Measurements from ENCODE around the gene TMBIM1.
A peak's percentile ranks its signal among the peaks of the same experiment; 100 is the strongest.

TMBIM1 gene

GRCh38 chr2:218286570-218287459 lies 5.5 kb downstream of the TMBIM1 start:
- Histone ChIP-seq H3K4me3 (ENCODE audit: low read depth in 1 of 2, low read length in 2 of 2) (peak overlapping the region; percentile 52 to 65), H3K9me3 (ENCODE audit: control insufficient read depth in 1 of 2, low read length in 2 of 2) (no peaks in the 10 kb centered on the region), H3K27ac (ENCODE audit: low read length) (peak overlapping the region; percentile 99), H3K4me1 (ENCODE audit: control insufficient read depth in 1 of 2, insufficient read depth in 2 of 2, low read length in 2 of 2) (peaks cover 61 to 82% of the 10 kb centered on the region in 2 donors), H3K36me3 (ENCODE audit: control insufficient read depth in 1 of 2, insufficient read depth in 2 of 2, low read length in 2 of 2) (peaks cover 0 to 13% of the 10 kb centered on the region in 2 donors), H3K27me3 (ENCODE audit: low read depth, low read length) (no peaks in the 10 kb centered on the region)

- peak overlapping the region; percentile 52 to 65 for H3K4me3 ChIP-seq (ENCODE audit: low read depth in 1 of 2, low read length in 2 of 2)
Measured at GRCh38 chr2:218285604-218286003, 6.7 kb downstream of the TMBIM1 start.

DNA sequence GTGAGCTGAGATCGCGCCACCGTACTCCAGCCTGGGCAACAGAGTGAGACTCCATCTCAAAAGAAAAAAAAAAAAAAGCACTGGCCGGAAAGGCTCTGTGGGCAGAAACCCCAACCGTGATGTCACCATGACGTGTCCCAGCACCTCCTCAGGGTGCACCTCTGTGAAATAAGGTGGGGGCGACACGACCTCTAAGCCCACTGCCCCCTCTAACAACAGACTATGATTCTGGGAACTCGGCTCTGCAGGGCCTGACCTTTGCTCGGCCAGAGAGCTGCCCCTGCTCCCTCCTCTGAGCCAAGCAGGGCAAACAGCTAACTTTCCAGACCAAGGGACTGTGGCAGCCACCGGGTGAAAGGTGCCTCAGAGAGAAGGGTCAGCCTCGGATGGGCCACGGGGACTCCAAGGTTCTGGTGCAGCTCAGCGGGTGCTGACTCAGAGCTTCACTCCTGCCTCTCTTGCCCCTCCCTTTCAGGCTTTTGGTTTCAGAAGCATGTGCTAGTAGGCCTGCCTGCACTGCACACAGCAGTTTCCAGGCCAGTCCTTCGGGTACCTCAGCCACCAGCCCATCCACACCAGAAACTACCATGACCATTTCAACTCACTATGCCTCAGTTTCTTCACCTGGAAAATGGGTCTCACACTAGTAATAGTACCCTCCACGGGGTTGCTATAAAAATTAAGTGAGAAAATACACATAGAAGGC lies 8.0 kb downstream of the TMBIM1 start:
- Histone ChIP-seq H3K4me3 (ENCODE audit: low read depth in 1 of 2, low read length in 2 of 2) (peak overlapping the region in 1 of 2 donors; percentile 23), H3K36me3 (ENCODE audit: control insufficient read depth in 1 of 2, insufficient read depth in 2 of 2, low read length in 2 of 2) (peaks cover 20 to 37% of the 10 kb centered on the region in 2 donors), H3K9me3 (ENCODE audit: control insufficient read depth in 1 of 2, low read length in 2 of 2) (no peaks in the 10 kb centered on the region), H3K27me3 (ENCODE audit: low read depth, low read length) (no peaks in the 10 kb centered on the region), H3K4me1 (ENCODE audit: control insufficient read depth in 1 of 2, insufficient read depth in 2 of 2, low read length in 2 of 2) (peaks cover 47 to 69% of the 10 kb centered on the region in 2 donors), H3K27ac (ENCODE audit: low read length) (peak overlapping the region; percentile 72)

More at GRCh38 chr2:218285604-218286003, 6.7 kb downstream of the TMBIM1 start:
- H3K36me3 ChIP-seq (ENCODE audit: control insufficient read depth in 1 of 2, insufficient read depth in 2 of 2, low read length in 2 of 2): peaks cover 7 to 24% of the 10 kb centered on the region in 2 donors
- H3K4me1 ChIP-seq (ENCODE audit: control insufficient read depth in 1 of 2, insufficient read depth in 2 of 2, low read length in 2 of 2): peaks cover 58 to 80% of the 10 kb centered on the region in 2 donors
- H3K9me3 ChIP-seq (ENCODE audit: control insufficient read depth in 1 of 2, low read length in 2 of 2): no peaks in the 10 kb centered on the region
- no peaks in the 10 kb centered on the region for H3K27me3 ChIP-seq (ENCODE audit: low read depth, low read length)
- peak overlapping the region; percentile 99 for H3K27ac ChIP-seq (ENCODE audit: low read length)

- Histone ChIP-seq H3K9me3 (ENCODE audit: control insufficient read depth in 1 of 2, low read length in 2 of 2) (no peaks in the 10 kb centered on the region), H3K4me3 (ENCODE audit: low read depth in 1 of 2, low read length in 2 of 2) (peak overlapping the region in 1 of 2 donors; percentile 18), H3K4me1 (ENCODE audit: control insufficient read depth in 1 of 2, insufficient read depth in 2 of 2, low read length in 2 of 2) (peaks cover 38 to 60% of the 10 kb centered on the region in 2 donors), H3K36me3 (ENCODE audit: control insufficient read depth in 1 of 2, insufficient read depth in 2 of 2, low read length in 2 of 2) (peaks cover 38 to 56% of the 10 kb centered on the region in 2 donors), H3K27me3 (ENCODE audit: low read depth, low read length) (no peaks in the 10 kb centered on the region), H3K27ac (ENCODE audit: low read length) (peak overlapping the region; percentile 45)
Measured at GRCh38 chr2:218282173-218282991, 9.9 kb downstream of the TMBIM1 start.

DNA sequence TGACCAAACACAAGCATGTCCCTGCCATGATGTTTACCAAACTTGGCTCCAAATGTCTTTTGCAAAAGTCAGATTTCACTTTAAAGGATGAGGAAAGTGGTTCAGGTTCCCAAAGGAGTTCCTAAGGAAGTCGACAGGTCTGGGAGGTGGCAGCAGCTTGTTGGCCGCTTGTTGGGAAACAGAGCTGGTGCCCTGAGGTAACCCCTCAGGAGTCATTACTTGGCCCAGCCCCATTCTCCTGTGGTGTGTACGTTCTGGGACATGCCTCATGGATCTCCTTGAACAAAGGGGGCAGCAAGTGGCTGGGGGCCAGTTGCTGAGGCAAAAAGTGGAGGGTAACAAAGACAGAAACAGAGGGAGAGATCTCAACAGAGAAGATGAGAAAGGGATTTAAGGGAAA lies 10.9 kb downstream of the TMBIM1 start:
- H3K36me3 ChIP-seq (ENCODE audit: control insufficient read depth in 1 of 2, insufficient read depth in 2 of 2, low read length in 2 of 2): peaks cover 47 to 60% of the 10 kb centered on the region in 2 donors

DNA sequence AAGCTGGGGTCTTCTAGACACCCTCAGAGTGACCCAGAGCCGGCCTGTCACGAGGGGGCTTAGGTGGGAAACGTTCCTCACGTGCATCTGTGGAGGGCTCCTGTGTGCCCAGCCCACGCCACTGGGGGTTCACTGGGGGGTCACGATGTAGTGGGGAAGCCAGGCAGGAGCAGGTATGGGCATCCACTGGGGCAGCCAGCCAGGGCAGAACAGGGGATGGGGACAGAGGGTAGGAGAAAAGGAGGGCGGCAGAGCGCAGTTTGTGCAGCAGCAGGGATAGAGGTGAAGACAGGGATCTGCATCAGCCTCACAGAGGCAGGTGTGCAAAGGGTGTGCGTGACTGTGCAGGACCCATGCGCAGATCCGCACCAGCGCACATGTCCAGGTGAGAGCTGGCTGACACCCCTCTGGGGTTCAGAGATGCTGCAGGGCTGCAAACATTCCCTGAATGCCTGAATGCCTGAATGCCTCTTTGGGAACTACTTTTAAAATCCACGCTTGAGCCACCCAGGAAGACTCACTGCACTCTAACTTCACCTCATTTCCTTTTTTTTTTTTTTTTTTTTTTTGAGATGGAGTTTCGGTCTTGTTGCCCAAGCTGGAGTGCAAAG lies 11.9 kb downstream of the TMBIM1 start:
- no peak overlapping the region for H3K27ac ChIP-seq (ENCODE audit: low read length)
- no peaks in the 10 kb centered on the region for H3K27me3 ChIP-seq (ENCODE audit: low read depth, low read length)
- peaks cover 58 to 71% of the 10 kb centered on the region in 2 donors for H3K36me3 ChIP-seq (ENCODE audit: control insufficient read depth in 1 of 2, insufficient read depth in 2 of 2, low read length in 2 of 2)
- H3K4me1 ChIP-seq (ENCODE audit: control insufficient read depth in 1 of 2, insufficient read depth in 2 of 2, low read length in 2 of 2): peaks cover 22 to 46% of the 10 kb centered on the region in 2 donors
- H3K9me3 ChIP-seq (ENCODE audit: control insufficient read depth in 1 of 2, low read length in 2 of 2): no peaks in the 10 kb centered on the region
- no peak overlapping the region for H3K4me3 ChIP-seq (ENCODE audit: low read depth in 1 of 2, low read length in 2 of 2)

More for the DNA sequence above, 10.9 kb downstream of the TMBIM1 start:
- no peaks in the 10 kb centered on the region for H3K27me3 ChIP-seq (ENCODE audit: low read depth, low read length)
- no peaks in the 10 kb centered on the region for H3K9me3 ChIP-seq (ENCODE audit: control insufficient read depth in 1 of 2, low read length in 2 of 2)
- H3K4me1 ChIP-seq (ENCODE audit: control insufficient read depth in 1 of 2, insufficient read depth in 2 of 2, low read length in 2 of 2): peaks cover 32 to 57% of the 10 kb centered on the region in 2 donors
- H3K27ac ChIP-seq (ENCODE audit: low read length): peak overlapping the region; percentile 33
- no peak overlapping the region for H3K4me3 ChIP-seq (ENCODE audit: low read depth in 1 of 2, low read length in 2 of 2)

DNA sequence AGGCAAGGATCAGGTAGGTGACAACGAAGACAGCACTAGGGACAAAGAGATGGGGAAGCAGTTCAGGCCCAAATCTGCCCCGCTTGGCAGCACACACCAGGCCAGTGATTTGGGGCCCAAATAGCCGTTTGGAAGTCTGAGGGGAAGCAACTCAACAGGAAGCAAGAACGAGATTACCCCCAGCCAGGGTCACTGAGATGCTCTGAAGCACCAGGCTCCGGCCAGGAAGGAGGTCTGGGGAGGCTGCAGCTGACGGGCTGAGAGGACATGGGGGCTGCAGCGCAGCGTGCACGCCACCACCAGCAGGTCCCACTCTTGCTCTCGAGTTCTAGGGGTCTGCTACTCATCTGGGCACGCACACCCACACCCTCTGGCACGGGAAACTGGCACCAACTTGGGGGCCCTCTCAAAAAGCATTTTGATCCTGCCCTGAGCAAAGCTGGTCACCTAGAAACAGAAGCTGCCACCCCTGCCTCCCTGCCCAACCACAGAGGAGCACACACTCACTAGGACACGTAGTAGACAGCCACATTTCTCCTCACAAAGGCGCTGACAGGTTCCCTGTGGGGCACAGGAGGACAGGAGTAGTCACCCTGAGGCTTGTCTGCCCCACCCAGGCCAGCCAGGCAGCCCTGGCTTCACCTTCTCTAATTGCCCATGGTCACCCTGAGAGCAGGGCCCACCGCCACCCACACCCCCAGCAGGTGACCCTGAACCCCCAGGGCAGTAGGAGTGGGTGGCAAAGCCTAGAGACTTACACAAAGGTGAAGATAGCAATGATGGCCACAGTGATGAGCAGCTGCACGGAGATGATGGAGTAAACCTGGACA lies 13.6 kb downstream of the TMBIM1 start:
- Histone ChIP-seq H3K27me3 (ENCODE audit: low read depth, low read length) (no peaks in the 10 kb centered on the region), H3K36me3 (ENCODE audit: control insufficient read depth in 1 of 2, insufficient read depth in 2 of 2, low read length in 2 of 2) (peaks cover 73 to 87% of the 10 kb centered on the region in 2 donors), H3K9me3 (ENCODE audit: control insufficient read depth in 1 of 2, low read length in 2 of 2) (no peaks in the 10 kb centered on the region), H3K27ac (ENCODE audit: low read length) (no peak overlapping the region), H3K4me3 (ENCODE audit: low read depth in 1 of 2, low read length in 2 of 2) (no peak overlapping the region), H3K4me1 (ENCODE audit: control insufficient read depth in 1 of 2, insufficient read depth in 2 of 2, low read length in 2 of 2) (peaks cover 12 to 30% of the 10 kb centered on the region in 2 donors)

GRCh38 chr2:218277921-218278320 lies 14.4 kb downstream of the TMBIM1 start:
- Histone ChIP-seq H3K9me3 (ENCODE audit: control insufficient read depth in 1 of 2, low read length in 2 of 2) (no peaks in the 10 kb centered on the region), H3K27ac (ENCODE audit: low read length) (no peak overlapping the region), H3K27me3 (ENCODE audit: low read depth, low read length) (no peaks in the 10 kb centered on the region), H3K36me3 (ENCODE audit: control insufficient read depth in 1 of 2, insufficient read depth in 2 of 2, low read length in 2 of 2) (peaks cover 74 to 87% of the 10 kb centered on the region in 2 donors), H3K4me1 (ENCODE audit: control insufficient read depth in 1 of 2, insufficient read depth in 2 of 2, low read length in 2 of 2) (peaks cover 4 to 27% of the 10 kb centered on the region in 2 donors), H3K4me3 (ENCODE audit: low read depth in 1 of 2, low read length in 2 of 2) (no peak overlapping the region)

GRCh38 chr2:218276986-218277755 lies 15.1 kb downstream of the TMBIM1 start:
- H3K4me1 ChIP-seq (ENCODE audit: control insufficient read depth in 1 of 2, insufficient read depth in 2 of 2, low read length in 2 of 2): peaks cover 3 to 27% of the 10 kb centered on the region in 2 donors
- H3K36me3 ChIP-seq (ENCODE audit: control insufficient read depth in 1 of 2, insufficient read depth in 2 of 2, low read length in 2 of 2): peaks cover 74 to 84% of the 10 kb centered on the region in 2 donors
- H3K27me3 ChIP-seq (ENCODE audit: low read depth, low read length): no peaks in the 10 kb centered on the region
- H3K4me3 ChIP-seq (ENCODE audit: low read depth in 1 of 2, low read length in 2 of 2): no peak overlapping the region
- H3K27ac ChIP-seq (ENCODE audit: low read length): no peak overlapping the region
- H3K9me3 ChIP-seq (ENCODE audit: control insufficient read depth in 1 of 2, low read length in 2 of 2): no peaks in the 10 kb centered on the region
